HEK293T (cell line): Measurements from ENCODE around the gene MARVELD1.

ENCODE experiments used
- BHLHE40 ChIP-seq: fragments of 450-650 bp; IDR thresholded peaks from 2 replicates; pipeline ENCODE4 v1.6.1; 2016; ENCODE audit warnings: mild to moderate bottlenecking, moderate library complexity, borderline replicate concordance
- CTBP1 ChIP-seq: fragments of 450-650 bp; IDR thresholded peaks from 2 replicates; pipeline ENCODE4 v1.6.1; 2016; ENCODE audit warnings: borderline replicate concordance
- ELF4 ChIP-seq: fragments of 450-650 bp; IDR thresholded peaks from 2 replicates; pipeline ENCODE4 v1.6.1; 2017; ENCODE audit warnings: antibody characterized with exemption
- FOXM1 ChIP-seq: fragments of 450-650 bp; IDR thresholded peaks from 2 replicates; pipeline ENCODE4 v1.6.1; 2017; ENCODE audit warnings: mild to moderate bottlenecking, borderline replicate concordance
- NFRKB ChIP-seq: fragments of 450-650 bp; IDR thresholded peaks from 2 replicates; pipeline ENCODE4 v1.6.1; 2016; ENCODE audit warnings: mild to moderate bottlenecking, moderate library complexity
- PKNOX1 ChIP-seq: fragments of 450-650 bp; IDR thresholded peaks from 2 replicates; pipeline ENCODE4 v1.6.1; 2016
- SP1 ChIP-seq: fragments of 450-650 bp; IDR thresholded peaks from 2 replicates; pipeline ENCODE4 v1.6.1; 2017
- SUZ12 ChIP-seq: fragments of 450-650 bp; IDR thresholded peaks from 2 replicates; pipeline ENCODE4 v1.6.1; 2016; ENCODE audit warnings: mild to moderate bottlenecking
- TARDBP ChIP-seq: fragments of 450-650 bp; IDR thresholded peaks from 2 replicates; pipeline ENCODE4 v1.6.1; 2016

DNA sequence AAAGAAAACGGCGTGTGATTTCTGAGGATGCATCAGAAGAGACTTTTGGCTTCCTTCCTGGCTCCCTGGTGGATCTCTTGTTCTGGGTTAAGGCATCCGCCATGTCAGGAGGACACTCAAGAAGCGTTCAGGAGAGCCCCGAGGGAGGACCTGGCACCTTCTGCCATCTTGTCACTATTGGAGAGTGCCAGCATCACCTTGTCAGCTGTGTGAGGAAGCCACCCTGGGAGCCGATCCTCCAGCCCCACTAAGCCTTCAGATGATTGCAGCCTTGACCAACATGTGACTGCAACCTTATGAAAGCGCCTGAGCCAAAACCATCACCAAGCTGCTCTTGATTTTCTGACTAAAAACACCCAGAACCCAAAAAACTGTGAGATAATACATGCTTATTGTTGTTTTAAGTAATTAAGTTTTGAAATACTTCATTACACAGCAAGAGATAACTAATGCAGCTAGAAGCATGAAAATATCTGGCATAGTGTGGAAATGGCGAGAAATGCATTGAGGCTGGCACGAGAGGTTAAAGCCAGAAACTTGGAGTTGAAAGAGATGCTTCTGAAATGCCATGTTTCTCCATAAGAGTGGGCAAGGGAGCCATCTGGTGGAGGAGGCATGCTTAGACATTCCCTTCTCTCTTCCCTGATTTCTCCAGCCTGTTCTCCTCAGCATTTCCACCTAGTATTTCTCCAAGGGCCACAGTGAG is 18.0 kb downstream of the MARVELD1 start:
- TF ChIP-seq NFRKB (no peak), PKNOX1 (no peak), BHLHE40 (no peak), TARDBP (no peak), ELF4 (no peak), SUZ12 (no peak), SP1 (no peak), CTBP1 (no peak), FOXM1 (no peak)
